ENCODE results near the gene VPS26B. TPM values are rescaled to one million over a fixed set of nuclear protein-coding genes. Genes with fewer than 3 reads are reported as not detected.
A peak's percentile ranks its signal among the peaks of the same experiment; 100 is the strongest.
"Not testable (repeated sequence)": the region's sequence is repeated elsewhere in the genome, so short reads cannot be mapped to it uniquely, and the experiment has no call there.

Gene VPS26B
- total RNA-seq, 2 donors from 2014 or later: 49.9 to 51.1 TPM

DNA sequence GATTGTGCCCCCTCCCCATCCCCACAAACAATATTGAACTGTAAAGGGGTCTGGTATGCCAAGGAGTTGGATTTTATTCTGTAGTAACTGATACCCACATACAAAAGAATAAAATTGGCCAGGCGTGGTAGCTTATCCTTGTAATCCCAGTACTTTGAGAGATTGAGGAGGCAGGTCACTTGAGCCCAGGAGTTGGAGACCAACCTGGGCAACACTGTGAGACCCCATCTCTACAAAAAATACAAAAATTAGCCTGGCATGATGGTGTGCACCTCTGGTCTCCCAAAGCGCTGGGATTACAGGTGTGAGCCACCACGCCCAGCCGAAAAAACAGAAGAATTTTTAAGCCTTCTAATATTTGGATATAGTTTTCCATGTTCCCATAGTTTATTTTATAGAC lies 47.5 kb downstream of the VPS26B start:
- H3K27me3 Mint-ChIP-seq: no peaks in the 10 kb centered on the region
- H3K9me3 ChIP-seq (ENCODE audit: control insufficient read depth, low read length, poor library complexity, severe bottlenecking): no peaks in the 10 kb centered on the region
- no peak overlapping the region for H3K27ac Mint-ChIP-seq
- DNase-seq (no peak), ATAC-seq (no peak)
- no peak overlapping the region for H3K4me3 Mint-ChIP-seq
- peaks cover 36% of the 10 kb centered on the region for H3K4me1 Mint-ChIP-seq
- peaks cover 4% of the 10 kb centered on the region for H3K36me3 Mint-ChIP-seq (ENCODE audit: low read depth)

DNA sequence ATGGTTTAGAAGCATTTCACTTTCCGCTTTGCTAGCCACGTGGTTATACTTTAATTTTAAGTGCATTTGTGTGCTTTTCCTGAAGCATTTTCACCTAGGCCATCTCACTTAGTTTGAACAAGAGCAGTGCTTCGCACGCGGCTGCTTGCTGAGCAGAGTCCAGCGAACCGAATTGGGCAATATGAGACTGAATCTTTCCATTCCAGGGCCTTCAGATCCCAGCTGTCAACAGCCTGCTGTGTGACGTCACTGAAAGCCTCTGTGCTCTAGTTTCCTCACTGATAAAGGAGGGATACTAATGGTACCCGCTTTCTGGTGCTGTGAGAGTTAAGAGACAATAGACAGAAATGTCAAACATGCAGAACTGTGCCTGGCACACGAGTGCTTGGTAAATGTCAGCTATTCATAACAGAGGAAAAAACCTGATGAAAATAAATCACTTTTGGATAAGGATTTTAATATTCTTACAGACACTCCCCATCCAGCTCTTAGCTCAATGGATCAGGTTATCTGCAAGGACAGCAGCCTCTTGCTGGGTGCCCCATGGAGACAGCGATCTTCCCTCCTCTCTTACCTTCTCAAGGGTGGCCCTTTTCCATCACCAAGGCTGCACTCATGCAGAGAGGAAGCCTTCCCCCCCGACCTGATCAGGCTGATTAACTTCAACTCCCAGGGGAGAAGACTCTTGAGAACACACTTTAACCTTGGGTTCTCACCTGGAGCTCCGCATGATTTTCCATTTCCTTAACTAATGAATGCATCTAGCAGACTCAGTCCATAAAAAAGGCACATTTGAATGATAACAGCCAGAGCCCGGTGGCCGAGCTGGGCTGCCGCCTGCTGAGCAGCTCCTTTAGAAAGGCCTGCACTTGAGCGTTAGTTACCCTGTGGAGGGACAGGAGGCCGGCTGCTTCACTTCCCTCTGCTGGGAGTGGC lies 48.2 kb downstream of the VPS26B start:
- H3K4me3 Mint-ChIP-seq: no peak overlapping the region
- peaks cover 6% of the 10 kb centered on the region for H3K36me3 Mint-ChIP-seq (ENCODE audit: low read depth)
- H3K27me3 Mint-ChIP-seq: no peaks in the 10 kb centered on the region
- H3K27ac Mint-ChIP-seq: peak overlapping the region; percentile 54
- ATAC-seq: no peak
- H3K4me1 Mint-ChIP-seq: peaks cover 40% of the 10 kb centered on the region
- no peak for DNase-seq
- H3K9me3 ChIP-seq (ENCODE audit: control insufficient read depth, low read length, poor library complexity, severe bottlenecking): no peaks in the 10 kb centered on the region

GRCh38 chr11:134273317-134273712 lies 48.8 kb downstream of the VPS26B start:
- peaks cover 40% of the 10 kb centered on the region for H3K4me1 Mint-ChIP-seq
- H3K27ac Mint-ChIP-seq: peak overlapping the region; percentile 54
- ATAC-seq: no peak
- no peaks in the 10 kb centered on the region for H3K27me3 Mint-ChIP-seq
- no peak for DNase-seq
- H3K36me3 Mint-ChIP-seq (ENCODE audit: low read depth): peaks cover 4% of the 10 kb centered on the region
- no peak overlapping the region for H3K4me3 Mint-ChIP-seq
- H3K9me3 ChIP-seq (ENCODE audit: control insufficient read depth, low read length, poor library complexity, severe bottlenecking): no peaks in the 10 kb centered on the region

DNA sequence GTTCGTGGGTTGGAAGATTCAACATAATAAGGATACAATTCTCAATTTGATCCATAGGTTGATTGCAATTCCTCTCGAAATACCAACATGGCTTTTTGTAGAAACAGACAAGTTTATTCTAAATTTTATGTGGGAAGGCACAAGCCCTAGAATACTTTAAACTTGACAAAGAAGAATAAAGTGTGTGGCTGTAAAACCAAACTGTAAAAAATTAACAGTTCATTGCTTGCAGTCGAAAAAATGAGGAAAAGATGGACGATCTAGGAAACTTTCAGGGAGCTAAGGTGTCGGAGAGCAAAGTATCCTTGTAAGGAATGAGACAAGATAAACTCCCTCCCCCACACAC lies 50.7 kb downstream of the VPS26B start:
- ATAC-seq (no peak), DNase-seq (no peak)
- no peaks in the 10 kb centered on the region for H3K9me3 ChIP-seq (ENCODE audit: control insufficient read depth, low read length, poor library complexity, severe bottlenecking)
- H3K36me3 Mint-ChIP-seq (ENCODE audit: low read depth): peaks cover 4% of the 10 kb centered on the region
- H3K27ac Mint-ChIP-seq: peak overlapping the region; percentile 93
- H3K4me1 Mint-ChIP-seq: peaks cover 41% of the 10 kb centered on the region
- no peaks in the 10 kb centered on the region for H3K27me3 Mint-ChIP-seq
- H3K4me3 Mint-ChIP-seq: peak overlapping the region; percentile 99

DNA sequence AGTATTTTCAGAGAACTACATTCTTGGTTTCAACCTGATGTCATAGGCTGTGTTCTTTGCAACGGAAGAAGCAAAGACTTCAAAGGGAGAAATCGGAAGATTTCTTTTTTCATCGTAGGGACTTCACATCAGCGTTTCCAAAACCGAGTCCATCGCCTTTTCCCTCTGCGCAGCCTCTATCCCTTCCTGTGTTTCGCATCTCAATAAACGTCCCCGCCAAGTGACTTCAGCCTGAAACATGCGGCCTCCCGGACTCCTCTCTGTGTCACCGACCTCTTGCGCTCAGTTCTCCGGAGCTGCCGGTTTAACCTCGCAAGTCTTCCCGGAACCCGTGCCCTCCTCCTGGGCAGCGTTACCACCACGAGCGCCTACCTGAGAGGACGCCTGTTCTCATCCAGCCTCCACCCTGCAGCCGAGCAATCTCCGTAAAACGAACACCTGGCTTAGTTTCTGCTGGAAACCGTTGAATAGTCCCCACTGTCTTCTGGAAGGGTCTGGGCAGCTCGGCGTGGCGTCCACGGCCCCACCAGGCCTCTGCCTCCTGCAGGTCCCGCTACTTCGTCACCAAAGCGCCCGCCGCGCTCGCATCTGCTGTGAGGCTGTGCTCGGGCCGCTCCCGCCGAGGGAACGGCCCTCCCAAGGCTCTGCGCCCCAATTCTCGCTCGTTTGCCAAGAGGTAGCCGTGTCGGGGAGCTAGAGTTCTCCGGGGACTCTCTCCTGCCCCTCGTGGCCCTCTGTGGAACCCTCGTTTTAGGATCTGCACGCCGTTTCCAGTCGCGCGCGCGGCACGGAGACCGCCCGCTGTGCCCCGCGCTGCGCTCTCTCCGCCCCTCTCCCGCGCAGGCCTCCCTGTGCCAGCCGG lies 51.3 kb downstream of the VPS26B start, which contains the start of gene GLB1L3:
Gene GLB1L3 (plus strand): TSS at position 846 of the 862 bp plus-strand sequence. CDS start 362 bp downstream, outside the sequence.
- no peaks in the 10 kb centered on the region for H3K9me3 ChIP-seq (ENCODE audit: control insufficient read depth, low read length, poor library complexity, severe bottlenecking)
- H3K4me1 Mint-ChIP-seq: peaks cover 35% of the 10 kb centered on the region
- DNase-seq: peak; percentile 57 to 72 (median 70)
- peak within 1 kb of the TSS; percentile 93 for H3K27ac Mint-ChIP-seq
- H3K27me3 Mint-ChIP-seq: no peaks in the 10 kb centered on the region
- H3K4me3 Mint-ChIP-seq: peak within 1 kb of the TSS; percentile 99
- H3K36me3 Mint-ChIP-seq (ENCODE audit: low read depth): peaks cover 4% of the 10 kb centered on the region
- ATAC-seq: peak; percentile 93

DNA sequence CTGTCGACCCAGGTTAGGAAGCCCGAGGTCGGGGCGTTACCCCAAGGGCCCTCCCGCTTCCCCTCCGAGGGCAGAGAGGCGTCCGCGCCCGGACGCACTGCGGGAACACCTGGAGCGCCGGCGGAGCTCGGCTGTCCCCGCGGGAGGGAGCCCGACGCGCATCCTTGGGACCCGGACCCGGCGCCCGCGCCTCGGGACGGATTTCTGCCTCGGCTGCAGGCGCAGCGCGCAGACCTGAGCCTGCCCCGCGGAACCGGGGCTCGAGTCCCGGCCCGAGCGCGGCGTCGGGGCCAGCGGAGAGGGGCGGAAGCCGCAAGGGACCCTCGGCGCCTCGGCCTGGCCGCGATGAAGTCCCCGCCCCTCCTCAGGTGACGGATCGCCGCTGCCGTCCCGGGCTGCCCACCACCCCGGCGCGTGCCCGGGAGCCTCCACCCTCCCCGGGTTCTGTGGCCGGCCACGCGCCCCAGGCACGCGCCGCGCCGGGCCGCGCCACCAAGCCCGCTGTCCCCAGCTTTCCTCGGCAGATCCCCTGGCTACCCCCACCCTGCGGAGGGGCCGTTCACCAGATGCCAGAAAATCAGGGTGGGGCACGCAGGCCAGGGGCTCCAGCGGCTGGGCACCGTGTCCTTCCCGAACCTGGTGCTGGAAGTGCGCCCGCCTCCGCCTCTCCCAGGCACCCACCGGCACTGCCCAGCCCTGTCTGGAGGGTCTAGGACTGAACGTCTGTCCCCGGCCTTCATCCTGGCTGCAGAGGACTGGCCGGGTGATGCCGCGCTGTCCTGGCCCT lies 52.1 kb downstream of the VPS26B start:
- peaks cover 2% of the 10 kb centered on the region for H3K36me3 Mint-ChIP-seq (ENCODE audit: low read depth)
- peak overlapping the region; percentile 93 for H3K27ac Mint-ChIP-seq
- ATAC-seq (no peak), DNase-seq (no peak)
- H3K27me3 Mint-ChIP-seq: no peaks in the 10 kb centered on the region
- H3K4me1 Mint-ChIP-seq: peaks cover 27% of the 10 kb centered on the region
- peak overlapping the region; percentile 99 for H3K4me3 Mint-ChIP-seq
- H3K9me3 ChIP-seq (ENCODE audit: control insufficient read depth, low read length, poor library complexity, severe bottlenecking): no peaks in the 10 kb centered on the region

GRCh38 chr11:134277183-134278001 lies 52.9 kb downstream of the VPS26B start:
- no peaks in the 10 kb centered on the region for H3K9me3 ChIP-seq (ENCODE audit: control insufficient read depth, low read length, poor library complexity, severe bottlenecking)
- Mint-ChIP-seq H3K27ac (peak overlapping the region; percentile 41), H3K36me3 (ENCODE audit: low read depth) (peaks cover 2% of the 10 kb centered on the region), H3K4me1 (peaks cover 25% of the 10 kb centered on the region), H3K4me3 (peak overlapping the region; percentile 90), H3K27me3 (no peaks in the 10 kb centered on the region)
- no peak for DNase-seq
- ATAC-seq: no peak

DNA sequence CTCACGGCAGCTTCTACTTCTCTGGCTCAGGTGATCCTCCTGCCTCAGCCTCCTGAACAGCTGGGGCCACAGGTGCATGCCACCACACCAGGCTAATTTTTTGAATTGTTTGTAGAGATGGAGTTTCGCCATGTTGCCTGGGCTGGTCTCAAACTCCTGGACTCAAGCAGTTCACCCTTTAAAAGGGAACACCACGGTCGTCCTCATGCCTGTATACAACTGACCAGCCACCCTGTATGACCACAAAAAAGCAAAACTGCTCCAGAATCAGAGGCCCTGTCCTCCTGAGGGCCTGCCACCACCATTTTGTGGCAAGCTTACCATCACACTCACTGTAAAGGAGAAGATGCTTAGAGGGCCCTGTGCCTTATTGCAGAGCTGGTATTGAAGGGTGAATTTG lies 53.9 kb downstream of the VPS26B start:
- no peak overlapping the region for H3K27ac Mint-ChIP-seq
- ATAC-seq (no peak), DNase-seq (no peak)
- H3K36me3 Mint-ChIP-seq (ENCODE audit: low read depth): peaks cover 2% of the 10 kb centered on the region
- H3K4me3 Mint-ChIP-seq: peak overlapping the region; percentile 19
- no peaks in the 10 kb centered on the region for H3K9me3 ChIP-seq (ENCODE audit: control insufficient read depth, low read length, poor library complexity, severe bottlenecking)
- no peaks in the 10 kb centered on the region for H3K27me3 Mint-ChIP-seq
- peaks cover 20% of the 10 kb centered on the region for H3K4me1 Mint-ChIP-seq

DNA sequence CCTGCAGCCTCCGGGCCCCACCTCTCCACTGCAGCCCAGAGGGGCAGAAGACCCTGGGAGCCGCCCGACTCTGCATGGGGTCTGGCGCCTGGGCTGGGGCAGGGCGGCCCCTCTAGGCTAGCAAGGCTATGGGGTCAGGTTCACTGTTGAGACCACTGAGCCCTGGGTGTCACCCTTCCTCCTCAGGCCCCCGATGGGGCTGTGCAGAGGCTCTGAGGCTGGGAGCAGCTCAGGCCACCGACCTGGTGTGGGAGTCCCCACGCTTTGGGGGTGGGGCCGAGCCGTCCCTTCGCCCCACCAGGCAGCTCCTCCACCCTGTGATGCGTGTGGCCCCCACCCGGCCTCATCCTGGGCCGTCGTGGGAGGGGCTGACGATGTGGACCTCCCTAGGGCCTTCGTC lies 57.2 kb downstream of the VPS26B start:
- DNase-seq; H3K27ac Mint-ChIP-seq; H3K36me3 Mint-ChIP-seq (ENCODE audit: low read depth); H3K9me3 ChIP-seq (ENCODE audit: control insufficient read depth, low read length, poor library complexity, severe bottlenecking); H3K27me3 Mint-ChIP-seq; ATAC-seq; H3K4me1 Mint-ChIP-seq; H3K4me3 Mint-ChIP-seq: not testable (repeated sequence)

GRCh38 chr11:134282121-134283045 lies 57.9 kb downstream of the VPS26B start:
- ATAC-seq (no peak), DNase-seq (no peak)
- Mint-ChIP-seq H3K27me3 (no peaks in the 10 kb centered on the region), H3K4me3 (no peak overlapping the region), H3K27ac (no peak overlapping the region), H3K4me1 (peaks cover 4% of the 10 kb centered on the region), H3K36me3 (ENCODE audit: low read depth) (no peaks in the 10 kb centered on the region)
- no peaks in the 10 kb centered on the region for H3K9me3 ChIP-seq (ENCODE audit: control insufficient read depth, low read length, poor library complexity, severe bottlenecking)

DNA sequence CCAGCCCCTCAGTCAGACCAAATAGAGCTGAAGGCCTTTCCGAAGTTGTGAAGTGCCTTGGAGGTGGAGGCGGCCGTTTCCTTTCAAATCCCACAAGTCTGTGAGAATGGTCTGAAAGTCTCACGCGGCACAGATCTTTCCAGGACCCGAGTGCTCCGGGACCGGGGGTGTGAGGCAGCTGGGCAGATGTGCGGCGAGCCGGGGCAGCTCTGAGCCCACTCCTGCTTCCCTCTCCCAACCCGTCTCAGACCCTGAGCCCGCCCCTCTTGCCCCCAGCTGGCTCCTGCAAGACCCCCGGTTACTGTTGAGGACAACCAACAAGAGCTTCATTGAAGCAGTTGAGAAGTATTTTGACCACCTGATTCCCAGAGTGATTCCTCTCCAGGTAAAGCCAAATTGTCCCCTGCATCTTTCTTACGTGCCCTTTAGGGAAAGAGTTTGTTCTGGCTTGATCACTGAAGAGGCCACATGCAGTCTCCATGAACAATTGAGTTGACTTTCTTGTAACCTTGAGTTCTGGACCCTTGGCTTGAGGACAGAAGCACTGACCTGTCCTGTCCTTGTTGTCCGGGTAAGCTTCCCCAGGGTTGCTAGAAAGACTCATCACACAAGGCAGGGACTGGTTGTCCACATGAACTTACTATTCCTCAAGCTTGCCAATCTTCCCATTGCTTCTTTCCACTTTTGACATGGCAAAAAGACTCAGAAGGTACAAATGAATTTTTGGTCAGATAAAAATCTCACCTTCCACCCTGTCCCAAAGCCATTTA lies 59.2 kb downstream of the VPS26B start:
- no peaks in the 10 kb centered on the region for H3K9me3 ChIP-seq (ENCODE audit: control insufficient read depth, low read length, poor library complexity, severe bottlenecking)
- Mint-ChIP-seq H3K27me3 (no peaks in the 10 kb centered on the region), H3K36me3 (ENCODE audit: low read depth) (no peaks in the 10 kb centered on the region), H3K4me1 (peaks cover 4% of the 10 kb centered on the region), H3K27ac (no peak overlapping the region), H3K4me3 (no peak overlapping the region)
- no peak for DNase-seq
- no peak for ATAC-seq

All from T-helper 17 cell (primary cell).